ENCODE data around the gene CENPS. TPM values are rescaled to one million over a fixed set of nuclear protein-coding genes. Genes with fewer than 3 reads are reported as not detected.
A peak's percentile ranks its signal among the peaks of the same experiment; 100 is the strongest.

The CENPS gene
- total and polyA plus RNA-seq, 7 donors = 2.2 to 31.4 (median 7.5) TPM

DNA sequence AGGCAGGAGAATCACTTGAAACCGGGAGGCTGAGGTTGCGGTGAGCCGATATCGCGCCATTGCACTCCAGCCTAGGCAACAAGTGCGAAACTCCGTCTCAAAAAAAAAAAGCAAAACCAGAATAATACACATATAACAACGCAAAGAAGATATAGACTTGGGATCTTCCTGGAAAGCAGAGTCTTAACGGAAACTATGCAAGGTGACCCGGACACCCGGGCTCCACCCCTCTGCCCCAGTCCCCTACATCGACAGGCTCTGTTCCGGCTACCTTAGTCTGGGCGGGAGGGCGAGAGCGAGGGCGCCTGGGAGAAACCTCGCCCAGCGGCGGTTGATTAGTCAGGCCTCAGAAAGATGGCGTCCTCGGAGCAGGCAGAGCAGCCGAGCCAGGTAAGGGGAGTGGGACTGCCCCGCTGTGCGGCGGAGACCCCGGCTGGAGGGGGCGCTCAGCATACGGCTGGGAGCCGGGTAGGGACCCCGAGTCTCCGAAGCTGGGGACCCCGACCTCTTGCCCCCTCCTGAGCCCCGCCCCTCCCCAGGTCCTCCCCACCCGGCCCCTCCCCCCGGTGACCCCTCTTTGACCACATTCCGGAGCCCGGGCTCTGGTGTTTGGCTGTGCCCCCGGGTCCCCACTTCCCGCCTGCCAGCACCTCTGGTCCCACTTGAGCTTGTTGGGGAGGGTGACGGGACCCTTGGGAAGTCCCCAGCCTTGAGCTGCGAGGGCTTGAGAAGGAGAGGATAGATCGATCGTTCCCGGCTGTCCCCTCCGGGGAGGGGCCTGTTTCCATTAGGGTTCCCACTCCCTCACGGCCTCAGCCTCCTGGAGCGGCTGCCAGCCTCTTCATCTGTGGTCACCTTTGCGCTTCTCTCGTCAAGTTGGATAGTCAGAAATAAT, 44.6 kb downstream of the CENPS start, which contains the start of gene PEX14:
TSS of gene PEX14 (plus strand) at position 338 of the 895 bp plus-strand sequence. CDS start at position 355, 17 bp downstream.
- whole genome bisulfite sequencing, 3 donors = 8 to 13% (median 9%) methylated on average over 39 to 50 of the region's 50 CpGs
- ATAC-seq = peak; percentile 87 to 92 (median 90)

DNA sequence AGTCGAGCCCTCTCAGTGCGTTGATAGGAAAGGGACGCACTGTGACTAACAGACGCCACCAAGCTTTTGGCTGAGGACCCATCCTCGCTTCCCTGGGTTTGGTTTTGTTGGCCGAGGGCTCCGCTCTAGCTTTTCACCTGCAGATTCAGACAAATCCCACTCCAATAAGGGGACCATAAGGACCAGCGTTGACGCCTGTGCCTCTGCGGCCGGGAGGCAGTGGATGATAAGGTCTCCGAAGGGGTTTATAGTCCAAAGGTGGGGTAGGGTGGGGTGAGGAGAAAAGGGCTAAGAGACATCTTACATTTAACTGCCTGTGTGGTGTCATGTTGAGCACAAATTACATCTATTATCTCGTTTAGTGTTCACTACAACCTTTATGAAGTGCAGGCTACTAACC, 45.3 kb downstream of the CENPS start:
- H3K4me3 ChIP-seq = peak overlapping the region; percentile 91
- DNase-seq (no peak), ATAC-seq (peak in 2 of 4 donors; percentile 5 to 19)
- no peaks in the 10 kb centered on the region for H3K36me3 ChIP-seq (ENCODE audit: insufficient read depth in 1 of 2, low read depth in 1 of 2)
- peaks cover 23% of the 10 kb centered on the region for H3K4me1 ChIP-seq
- H3K27me3 ChIP-seq (ENCODE audit: insufficient read depth in 3 of 3, low read length in 2 of 3) = no peaks in the 10 kb centered on the region
- TF ChIP-seq CTCF (IDR thresholded peaks at IDR 0.05) = no peak
- no peaks in the 10 kb centered on the region for H3K9me3 ChIP-seq
- intact Hi-C loops (cut with DNase I) = no loop called here
- H3K27ac ChIP-seq = peak overlapping the region; percentile 86
- WGBS, 3 donors = 1 to 3% (median 1%) methylated on average over 13 of the region's 13 CpGs

More for the DNA sequence above, 44.6 kb downstream of the CENPS start, which contains the start of gene PEX14:
- H3K4me1 ChIP-seq = peaks cover 23% of the 10 kb centered on the region
- peak within 1 kb of the TSS; percentile 91 for H3K4me3 ChIP-seq
- TF ChIP-seq CTCF (IDR thresholded peaks at IDR 0.05) = no peak
- no peaks in the 10 kb centered on the region for H3K9me3 ChIP-seq
- H3K36me3 ChIP-seq (ENCODE audit: insufficient read depth in 1 of 2, low read depth in 1 of 2) = peaks cover 2 to 3% of the 10 kb centered on the region in 2 donors
- DNase-seq = peak; percentile 88 to 91
- H3K27ac ChIP-seq = peak within 1 kb of the TSS; percentile 86
- intact Hi-C loops (cut with DNase I) = no loop called here
- H3K27me3 ChIP-seq (ENCODE audit: insufficient read depth in 3 of 3, low read length in 2 of 3) = no peaks in the 10 kb centered on the region

DNA sequence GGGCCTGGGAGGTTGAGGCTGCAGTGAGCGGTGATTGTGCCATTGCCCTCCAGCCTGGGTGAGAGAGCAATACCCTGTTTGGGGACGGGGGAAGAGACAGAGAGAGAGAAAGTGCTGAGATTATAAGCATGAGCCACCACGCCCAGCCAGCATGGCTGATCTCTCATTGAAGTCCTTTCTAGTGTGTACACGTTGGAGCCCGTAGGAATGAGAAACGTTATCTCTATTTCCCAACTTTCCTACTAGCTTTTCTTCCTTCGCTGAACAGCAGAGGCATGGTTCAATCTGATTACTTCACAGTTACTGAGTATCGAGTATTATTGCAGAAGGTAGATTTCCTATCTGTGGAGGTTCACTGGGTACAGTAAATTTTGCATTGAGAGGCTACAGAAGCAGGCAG, 49.1 kb downstream of the CENPS start:
- H3K9me3 ChIP-seq = no peaks in the 10 kb centered on the region
- H3K36me3 ChIP-seq (ENCODE audit: insufficient read depth in 1 of 2, low read depth in 1 of 2) = peaks cover 0 to 3% of the 10 kb centered on the region in 2 donors
- 71 to 76% (median 76%) methylated on average over 8 of the region's 8 CpGs for WGBS, 3 donors
- intact Hi-C loops (cut with DNase I) = no loop called here
- no peak for ATAC-seq
- DNase-seq = no peak
- H3K4me1 ChIP-seq = peaks cover 14% of the 10 kb centered on the region
- no peak for TF ChIP-seq CTCF (IDR thresholded peaks at IDR 0.05)
- no peak overlapping the region for H3K27ac ChIP-seq
- no peaks in the 10 kb centered on the region for H3K27me3 ChIP-seq (ENCODE audit: insufficient read depth in 3 of 3, low read length in 2 of 3)
- no peak overlapping the region for H3K4me3 ChIP-seq

- no peak for TF ChIP-seq CTCF (IDR thresholded peaks at IDR 0.05)
- H3K9me3 ChIP-seq = no peaks in the 10 kb centered on the region
- peaks cover 0 to 3% of the 10 kb centered on the region in 2 donors for H3K36me3 ChIP-seq (ENCODE audit: insufficient read depth in 1 of 2, low read depth in 1 of 2)
- 94 to 96% (median 95%) methylated on average over 2 of the region's 2 CpGs for WGBS, 3 donors
- ATAC-seq (no peak), DNase-seq (no peak)
- H3K27me3 ChIP-seq (ENCODE audit: insufficient read depth in 3 of 3, low read length in 2 of 3) = no peaks in the 10 kb centered on the region
- intact Hi-C loops (cut with DNase I) = no loop called here
- peaks cover 9% of the 10 kb centered on the region for H3K4me1 ChIP-seq
- H3K27ac ChIP-seq = no peak overlapping the region
- no peak overlapping the region for H3K4me3 ChIP-seq
Measured at GRCh38 chr1:10480614-10481013, 50.4 kb downstream of the CENPS start.
